ENCODE measurements around the gene SEMA6A.

DNA sequence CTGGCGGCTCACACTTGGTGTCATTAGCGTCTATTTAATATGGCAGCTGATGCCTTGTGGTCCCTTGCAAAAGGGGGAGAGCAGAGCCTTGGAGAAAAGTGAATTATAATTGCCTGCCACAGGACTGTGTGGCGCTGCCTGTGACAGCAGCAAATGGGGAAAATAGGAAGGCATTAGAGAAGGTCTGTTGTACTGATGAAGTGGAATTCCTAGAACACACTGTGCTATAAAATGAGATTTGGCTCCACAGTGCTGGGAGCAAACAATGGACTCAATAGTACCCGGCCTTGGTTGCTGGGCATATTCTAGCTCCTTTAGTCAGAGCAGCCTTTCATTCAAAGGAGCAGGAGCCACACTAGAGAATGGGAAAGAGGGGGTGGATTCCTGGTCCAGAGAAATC is 21.3 kb downstream of the SEMA6A start:
- no peak for TF ChIP-seq EZH2phosphoT487 (IDR thresholded peaks at IDR 0.05; ENCODE audit: unreplicated experiment)
- TF ChIP-seq, protein P1, sequence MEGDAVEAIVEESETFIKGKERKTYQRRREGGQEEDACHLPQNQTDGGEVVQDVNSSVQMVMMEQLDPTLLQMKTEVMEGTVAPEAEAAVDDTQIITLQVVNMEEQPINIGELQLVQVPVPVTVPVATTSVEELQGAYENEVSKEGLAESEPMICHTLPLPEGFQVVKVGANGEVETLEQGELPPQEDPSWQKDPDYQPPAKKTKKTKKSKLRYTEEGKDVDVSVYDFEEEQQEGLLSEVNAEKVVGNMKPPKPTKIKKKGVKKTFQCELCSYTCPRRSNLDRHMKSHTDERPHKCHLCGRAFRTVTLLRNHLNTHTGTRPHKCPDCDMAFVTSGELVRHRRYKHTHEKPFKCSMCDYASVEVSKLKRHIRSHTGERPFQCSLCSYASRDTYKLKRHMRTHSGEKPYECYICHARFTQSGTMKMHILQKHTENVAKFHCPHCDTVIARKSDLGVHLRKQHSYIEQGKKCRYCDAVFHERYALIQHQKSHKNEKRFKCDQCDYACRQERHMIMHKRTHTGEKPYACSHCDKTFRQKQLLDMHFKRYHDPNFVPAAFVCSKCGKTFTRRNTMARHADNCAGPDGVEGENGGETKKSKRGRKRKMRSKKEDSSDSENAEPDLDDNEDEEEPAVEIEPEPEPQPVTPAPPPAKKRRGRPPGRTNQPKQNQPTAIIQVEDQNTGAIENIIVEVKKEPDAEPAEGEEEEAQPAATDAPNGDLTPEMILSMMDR (conservative IDR thresholded peaks at IDR 0.05; ENCODE audit: low read depth in 2 of 2): no peak
- no peak for TF ChIP-seq POLR2AphosphoS5 (IDR thresholded peaks at IDR 0.05; ENCODE audit: low read depth)
- no peak for TF ChIP-seq JUNB (IDR thresholded peaks at IDR 0.05; ENCODE audit: unreplicated experiment)
- no peak for TF ChIP-seq EZH2 (IDR thresholded peaks at IDR 0.05; ENCODE audit: low read depth, unreplicated experiment)
- no peak for TF ChIP-seq CREB1 (CRISPR knock-in tag; IDR thresholded peaks at IDR 0.05; ENCODE audit: low read depth)
- TF ChIP-seq, protein P2, sequence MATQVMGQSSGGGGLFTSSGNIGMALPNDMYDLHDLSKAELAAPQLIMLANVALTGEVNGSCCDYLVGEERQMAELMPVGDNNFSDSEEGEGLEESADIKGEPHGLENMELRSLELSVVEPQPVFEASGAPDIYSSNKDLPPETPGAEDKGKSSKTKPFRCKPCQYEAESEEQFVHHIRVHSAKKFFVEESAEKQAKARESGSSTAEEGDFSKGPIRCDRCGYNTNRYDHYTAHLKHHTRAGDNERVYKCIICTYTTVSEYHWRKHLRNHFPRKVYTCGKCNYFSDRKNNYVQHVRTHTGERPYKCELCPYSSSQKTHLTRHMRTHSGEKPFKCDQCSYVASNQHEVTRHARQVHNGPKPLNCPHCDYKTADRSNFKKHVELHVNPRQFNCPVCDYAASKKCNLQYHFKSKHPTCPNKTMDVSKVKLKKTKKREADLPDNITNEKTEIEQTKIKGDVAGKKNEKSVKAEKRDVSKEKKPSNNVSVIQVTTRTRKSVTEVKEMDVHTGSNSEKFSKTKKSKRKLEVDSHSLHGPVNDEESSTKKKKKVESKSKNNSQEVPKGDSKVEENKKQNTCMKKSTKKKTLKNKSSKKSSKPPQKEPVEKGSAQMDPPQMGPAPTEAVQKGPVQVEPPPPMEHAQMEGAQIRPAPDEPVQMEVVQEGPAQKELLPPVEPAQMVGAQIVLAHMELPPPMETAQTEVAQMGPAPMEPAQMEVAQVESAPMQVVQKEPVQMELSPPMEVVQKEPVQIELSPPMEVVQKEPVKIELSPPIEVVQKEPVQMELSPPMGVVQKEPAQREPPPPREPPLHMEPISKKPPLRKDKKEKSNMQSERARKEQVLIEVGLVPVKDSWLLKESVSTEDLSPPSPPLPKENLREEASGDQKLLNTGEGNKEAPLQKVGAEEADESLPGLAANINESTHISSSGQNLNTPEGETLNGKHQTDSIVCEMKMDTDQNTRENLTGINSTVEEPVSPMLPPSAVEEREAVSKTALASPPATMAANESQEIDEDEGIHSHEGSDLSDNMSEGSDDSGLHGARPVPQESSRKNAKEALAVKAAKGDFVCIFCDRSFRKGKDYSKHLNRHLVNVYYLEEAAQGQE (IDR thresholded peaks at IDR 0.05; ENCODE audit: unreplicated experiment): no peak
- TF ChIP-seq, protein P3, sequence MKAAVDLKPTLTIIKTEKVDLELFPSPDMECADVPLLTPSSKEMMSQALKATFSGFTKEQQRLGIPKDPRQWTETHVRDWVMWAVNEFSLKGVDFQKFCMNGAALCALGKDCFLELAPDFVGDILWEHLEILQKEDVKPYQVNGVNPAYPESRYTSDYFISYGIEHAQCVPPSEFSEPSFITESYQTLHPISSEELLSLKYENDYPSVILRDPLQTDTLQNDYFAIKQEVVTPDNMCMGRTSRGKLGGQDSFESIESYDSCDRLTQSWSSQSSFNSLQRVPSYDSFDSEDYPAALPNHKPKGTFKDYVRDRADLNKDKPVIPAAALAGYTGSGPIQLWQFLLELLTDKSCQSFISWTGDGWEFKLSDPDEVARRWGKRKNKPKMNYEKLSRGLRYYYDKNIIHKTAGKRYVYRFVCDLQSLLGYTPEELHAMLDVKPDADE (IDR thresholded peaks at IDR 0.05): no peak
- TF ChIP-seq STAT1 (IDR thresholded peaks at IDR 0.05; ENCODE audit: unreplicated experiment): no peak
- TF ChIP-seq NANOG (IDR thresholded peaks at IDR 0.05; ENCODE audit: borderline replicate concordance): no peak

Measured in GM23338 (cell line).